ENCODE results near the gene CACNG7. TPM values are rescaled to one million over a fixed set of nuclear protein-coding genes. Genes with fewer than 3 reads are reported as not detected.
A peak's percentile ranks its signal among the peaks of the same experiment; 100 is the strongest.

Gene CACNG7
- polyA plus RNA-seq, 3 donors = not detected

DNA sequence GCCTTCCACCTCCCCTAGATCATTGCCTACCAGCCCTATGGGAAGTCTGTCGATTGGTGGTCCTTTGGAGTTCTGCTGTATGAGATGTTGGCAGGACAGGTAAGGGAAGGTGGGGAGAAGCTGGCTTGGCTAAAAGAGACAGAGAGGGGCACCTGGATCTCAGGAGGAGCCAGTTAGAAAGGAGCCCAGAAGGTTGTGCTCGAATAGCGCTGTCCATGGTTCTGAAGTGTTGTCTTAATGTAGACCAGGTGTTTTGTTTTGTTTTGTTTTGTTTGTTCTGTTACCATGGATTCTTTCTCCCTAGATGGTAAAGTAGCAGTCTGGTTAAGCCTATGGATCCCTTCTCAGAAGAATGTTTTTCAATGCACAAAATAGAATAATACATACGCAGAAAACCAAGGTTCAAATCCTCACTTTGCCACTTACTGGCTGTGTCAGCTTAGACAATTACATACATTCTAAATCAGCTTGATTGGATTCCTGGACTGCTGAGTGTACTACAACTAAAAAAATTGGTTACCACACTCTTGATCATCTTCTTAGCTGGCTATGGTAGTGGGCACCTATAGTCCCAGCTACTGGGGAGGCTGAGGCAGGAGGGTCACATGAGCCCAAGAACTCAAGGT, 5.9 kb upstream of the CACNG7 start:
- Mint-ChIP-seq H3K27me3 (ENCODE audit: low read depth in 3 of 3) (peaks cover 44 to 69% (median 61%) of the 10 kb centered on the region in 3 donors), H3K4me3 (no peak overlapping the region), H3K27ac (no peak overlapping the region), H3K4me1 (peaks cover 23% of the 10 kb centered on the region), H3K9me3 (peaks cover 0 to 12% (median 9%) of the 10 kb centered on the region in 7 donors), H3K36me3 (peaks cover 4 to 8% of the 10 kb centered on the region in 2 donors)
- peaks cover 13 to 18% of the 10 kb centered on the region in 2 donors for H3K4me1 ChIP-seq (ENCODE audit: control insufficient read depth in 1 of 2, insufficient read depth in 2 of 2, low read length in 2 of 2)
- intact Hi-C loops (cut with micrococcal nuclease) = no loop called here
- no peak overlapping the region for H3K27ac ChIP-seq (ENCODE audit: low read depth in 1 of 2, low read length in 2 of 2)
- H3K79me2 ChIP-seq (ENCODE audit: insufficient read depth, low read length) = no peaks in the 10 kb centered on the region
- no peaks in the 10 kb centered on the region for H3K36me3 ChIP-seq (replicated peaks in 1 of 2; ENCODE audit: control insufficient read depth in 1 of 2, insufficient read depth in 2 of 2, low read length in 2 of 2)
- H3K27me3 ChIP-seq (ENCODE audit: control insufficient read depth in 2 of 2, insufficient read depth in 2 of 2, low read length in 2 of 2) = peaks cover 11 to 44% of the 10 kb centered on the region in 2 donors
- TF ChIP-seq, protein P1, sequence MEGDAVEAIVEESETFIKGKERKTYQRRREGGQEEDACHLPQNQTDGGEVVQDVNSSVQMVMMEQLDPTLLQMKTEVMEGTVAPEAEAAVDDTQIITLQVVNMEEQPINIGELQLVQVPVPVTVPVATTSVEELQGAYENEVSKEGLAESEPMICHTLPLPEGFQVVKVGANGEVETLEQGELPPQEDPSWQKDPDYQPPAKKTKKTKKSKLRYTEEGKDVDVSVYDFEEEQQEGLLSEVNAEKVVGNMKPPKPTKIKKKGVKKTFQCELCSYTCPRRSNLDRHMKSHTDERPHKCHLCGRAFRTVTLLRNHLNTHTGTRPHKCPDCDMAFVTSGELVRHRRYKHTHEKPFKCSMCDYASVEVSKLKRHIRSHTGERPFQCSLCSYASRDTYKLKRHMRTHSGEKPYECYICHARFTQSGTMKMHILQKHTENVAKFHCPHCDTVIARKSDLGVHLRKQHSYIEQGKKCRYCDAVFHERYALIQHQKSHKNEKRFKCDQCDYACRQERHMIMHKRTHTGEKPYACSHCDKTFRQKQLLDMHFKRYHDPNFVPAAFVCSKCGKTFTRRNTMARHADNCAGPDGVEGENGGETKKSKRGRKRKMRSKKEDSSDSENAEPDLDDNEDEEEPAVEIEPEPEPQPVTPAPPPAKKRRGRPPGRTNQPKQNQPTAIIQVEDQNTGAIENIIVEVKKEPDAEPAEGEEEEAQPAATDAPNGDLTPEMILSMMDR (IDR thresholded peaks at IDR 0.05) = no peak
- no peaks in the 10 kb centered on the region for H4K20me1 ChIP-seq (ENCODE audit: insufficient read depth, low read length)
- no peak overlapping the region for H2AFZ ChIP-seq (ENCODE audit: insufficient read depth, low read depth, low read length, poor library complexity, severe bottlenecking)
- no peak overlapping the region for H3K9ac ChIP-seq (ENCODE audit: insufficient read depth, low read length, poor library complexity, severe bottlenecking)
- peak in 1 of 3 donors; percentile 29 for DNase-seq
- no peak overlapping the region for H3K4me3 ChIP-seq (replicated peaks in 1 of 3; ENCODE audit: low read depth in 2 of 3, low read length in 3 of 3)
- WGBS (ENCODE audit: insufficient coverage) = 56% methylated on average over 3 of the region's 4 CpGs
- H3K9me3 ChIP-seq (replicated peaks in 1 of 2; ENCODE audit: control insufficient read depth in 1 of 2, insufficient read depth in 1 of 2, low read length in 2 of 2) = no peaks in the 10 kb centered on the region
- no peak overlapping the region for H3K4me2 ChIP-seq (replicated peaks; ENCODE audit: extremely low read depth, low read length, poor library complexity, severe bottlenecking)

DNA sequence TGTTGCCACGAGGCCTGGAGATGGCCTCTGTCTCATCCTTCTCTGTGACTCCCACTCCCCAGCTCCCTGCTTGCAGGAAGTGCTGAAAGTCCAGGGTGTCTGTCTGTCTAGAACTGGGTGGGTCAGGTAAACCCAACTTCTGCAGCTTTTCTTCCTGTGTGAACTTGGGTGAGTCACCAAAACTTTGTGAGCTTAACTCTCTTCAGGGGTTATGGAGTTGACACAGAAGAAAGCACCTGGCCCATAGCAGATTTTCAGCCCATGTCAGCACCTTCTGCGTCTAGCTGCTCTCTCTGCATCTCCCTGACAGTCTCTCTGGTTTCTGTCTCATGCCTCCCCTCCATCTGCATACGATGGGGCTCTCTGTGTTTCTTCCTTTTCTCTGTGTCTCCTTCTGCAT, 4.2 kb upstream of the CACNG7 start:
- H3K4me1 ChIP-seq (ENCODE audit: control insufficient read depth in 1 of 2, insufficient read depth in 2 of 2, low read length in 2 of 2) = peaks cover 14 to 24% of the 10 kb centered on the region in 2 donors
- H3K27me3 ChIP-seq (ENCODE audit: control insufficient read depth in 2 of 2, insufficient read depth in 2 of 2, low read length in 2 of 2) = peaks cover 21 to 51% of the 10 kb centered on the region in 2 donors
- Mint-ChIP-seq H3K9me3 (peaks cover 0 to 26% (median 20%) of the 10 kb centered on the region in 7 donors), H3K27ac (no peak overlapping the region), H3K27me3 (ENCODE audit: low read depth in 3 of 3) (peaks cover 52 to 72% (median 62%) of the 10 kb centered on the region in 3 donors), H3K36me3 (peaks cover 9 to 16% of the 10 kb centered on the region in 2 donors), H3K4me1 (peaks cover 27% of the 10 kb centered on the region), H3K4me3 (peak overlapping the region in 1 of 2 donors; percentile 16)
- DNase-seq = no peak
- no peak overlapping the region for H3K27ac ChIP-seq (ENCODE audit: low read depth in 1 of 2, low read length in 2 of 2)
- no peaks in the 10 kb centered on the region for H4K20me1 ChIP-seq (ENCODE audit: insufficient read depth, low read length)
- H3K9me3 ChIP-seq (replicated peaks in 1 of 2; ENCODE audit: control insufficient read depth in 1 of 2, insufficient read depth in 1 of 2, low read length in 2 of 2) = peaks cover 0 to 6% of the 10 kb centered on the region in 2 donors
- TF ChIP-seq, protein P1 (IDR thresholded peaks at IDR 0.05) = no peak
- WGBS (ENCODE audit: insufficient coverage) = 53% methylated on average over 2 of the region's 3 CpGs
- H3K36me3 ChIP-seq (replicated peaks in 1 of 2; ENCODE audit: control insufficient read depth in 1 of 2, insufficient read depth in 2 of 2, low read length in 2 of 2) = no peaks in the 10 kb centered on the region
- H3K9ac ChIP-seq (ENCODE audit: insufficient read depth, low read length, poor library complexity, severe bottlenecking) = no peak overlapping the region
- H2AFZ ChIP-seq (ENCODE audit: insufficient read depth, low read depth, low read length, poor library complexity, severe bottlenecking) = no peak overlapping the region
- H3K79me2 ChIP-seq (ENCODE audit: insufficient read depth, low read length) = no peaks in the 10 kb centered on the region
- intact Hi-C loops (cut with micrococcal nuclease) = no loop called here
- no peak overlapping the region for H3K4me3 ChIP-seq (replicated peaks in 1 of 3; ENCODE audit: low read depth in 2 of 3, low read length in 3 of 3)
- no peak overlapping the region for H3K4me2 ChIP-seq (replicated peaks; ENCODE audit: extremely low read depth, low read length, poor library complexity, severe bottlenecking)

Data from CD14-positive monocyte (primary cell).